Ovary (tissue), 9 donors: Measurements from ENCODE around the gene TRMT1. TPM values are rescaled to one million over a fixed set of nuclear protein-coding genes. Genes with fewer than 3 reads are reported as not detected.

ENCODE experiments used
- DNase-seq, 5 donors: peaks; one replicate each; pipeline ENCODE4 v3.0.0-alpha.2; 2019 to 2020
- H3K27ac ChIP-seq, 2 donors: fragments of 200-600 bp; one replicate each; pipeline versions ENCODE4 v1.5.1 to v1.8.0; 2019 to 2022
- H3K27me3 ChIP-seq: fragments of 200-600 bp; one replicate; pipeline ENCODE4 v1.8.0; 2022
- H3K36me3 ChIP-seq: fragments of 200-600 bp; sonication (generic); one replicate; pipeline ENCODE4 v1.5.1; 2019
- H3K4me1 ChIP-seq: one replicate; pipeline ENCODE4 v1.8.1; 2013; ENCODE audit warnings: mild to moderate bottlenecking, moderate library complexity; ENCODE audit not compliant: insufficient read depth
- H3K4me3 ChIP-seq: fragments of 200-600 bp; sonication (generic); one replicate; pipeline ENCODE4 v1.5.1; 2017
- H3K9me3 ChIP-seq, 2 donors: fragments of 200-600 bp in 1 of 2; sonication (generic) in 1 of 2; one replicate each; pipeline versions ENCODE4 v1.5.1 to v1.8.1; 2013 to 2019; ENCODE audit warnings: mild to moderate bottlenecking in 1 of 2, moderate library complexity in 1 of 2
- CTCF ChIP-seq, 3 donors: fragments of 450-650 bp in 2 of 3; fragments of 200-600 bp in 1 of 3; IDR thresholded peaks; one replicate each; pipeline versions ENCODE4 v1.5.1 to v1.8.0; 2016 to 2022; ENCODE audit warnings: antibody characterized with exemption in 3 of 3, mild to moderate bottlenecking in 1 of 3
- EP300 ChIP-seq: sonication (generic); formaldehyde crosslinking; IDR thresholded peaks from one replicate; pipeline ENCODE4 v1.6.1; 2017; ENCODE audit warnings: antibody characterized with exemption
- POLR2A ChIP-seq: fragments of 450-650 bp; IDR thresholded peaks from one replicate; pipeline ENCODE4 v1.6.1; 2017; ENCODE audit warnings: antibody characterized with exemption, mild to moderate bottlenecking, moderate library complexity
- WGBS, 3 donors: extraction: QIAGEN DNeasy Blood & Tissue Kit in 1 of 3; methylation state at CpG; one replicate each; pipeline versions ENCODE4 v1.1.5 to v1.1.7; 2013 to 2017; 5-methylcytosine and 5-hydroxymethylcytosine counted together
- intact Hi-C, 4 donors: fragments of 100-400 bp; cut with DNase I; formaldehyde crosslinking; loops; one replicate each; pipeline versions ENCODE4 v1.11.0 to v1.15.1; 2022 to 2023
- polyA plus RNA-seq, 2 donors: library from polyadenylated mRNA; stranded (reverse); fragments of 200-250 nt in 1 of 2; fragments of 350-450 nt in 1 of 2; fragmentation: Illumina TruSeq in 1 of 2; extraction: RNeasy Lipid Tissue Mini Kit (QIAGEN cat#74804) in 1 of 2; gene quantifications; one replicate each; pipeline ENCODE4 v1.2.3, GENCODE V29; 2013 to 2014
- total RNA-seq, 7 donors: library from RNA; depleted of rRNA in 2 of 7; stranded (reverse); fragments of >200 nt in 2 of 7; fragmentation: NEBNext Ultra II Directional in 3 of 7; extraction: Animal tissue kit (Norgen Biotek cat#: 25700) in 3 of 7; gene quantifications; one replicate each; pipeline versions ENCODE4 v1.1.0 to v1.2.4, GENCODE V29; 2016 to 2023
- donor health status: DM: no; HTN: no; CAD: no; lungs with moderate emphysema.
- donor health status: DM: no; HTN: no; CAD: no.
- donor health status: Bipolar disorder and iron deficiency.
- donor health status: DM: yes; HTN: yes; CAD: no.
- donor health status: DM: no; HTN: no; CAD: no.
- donor health status: DM: yes; HTN: yes; CAD: no.

Gene TRMT1
- total and polyA plus RNA-seq, 9 donors, result 7.6 to 54.8 (median 37.2) TPM

DNA sequence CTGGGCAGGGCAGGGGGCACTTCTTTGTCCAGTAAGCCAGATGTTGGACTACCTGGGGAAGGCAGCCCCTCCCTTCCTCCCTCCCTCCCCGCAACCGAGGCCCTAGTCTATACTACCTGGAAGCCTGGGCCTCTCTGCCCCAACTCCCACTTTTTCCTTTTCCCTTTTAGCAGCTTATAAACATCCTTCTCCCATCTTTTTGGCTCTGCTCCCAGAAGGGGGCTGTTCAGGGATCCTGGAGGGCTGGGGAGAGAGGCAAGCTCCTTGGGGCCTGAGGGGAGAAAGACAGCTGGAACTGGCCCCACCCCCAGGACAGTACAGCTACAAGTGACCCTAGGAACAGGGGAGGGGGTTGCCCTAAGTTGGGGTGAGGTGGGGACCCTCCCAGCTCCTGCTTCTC lies 58.8 kb downstream of the TRMT1 start:
- no peaks in the 10 kb centered on the region for H3K27me3 ChIP-seq
- H3K9me3 ChIP-seq, result no peaks in the 10 kb centered on the region
- no peak overlapping the region for H3K4me3 ChIP-seq
- intact Hi-C loops, result loop anchor here in 1 of 4 donors (5.0 to 10.0 kb wide), 2 partner anchors 35 to 53 kb away; no protein-coding TSS in a partner anchor
- 31 to 33% (median 33%) methylated on average over 2 of the region's 2 CpGs for WGBS, 3 donors
- H3K36me3 ChIP-seq, result no peaks in the 10 kb centered on the region
- no peak for TF ChIP-seq CTCF (IDR thresholded peaks at IDR 0.05)
- TF ChIP-seq EP300, result no peak
- no peak for TF ChIP-seq POLR2A
- no peak for DNase-seq
- H3K4me1 ChIP-seq, result peaks cover 63% of the 10 kb centered on the region
- H3K27ac ChIP-seq, result peak overlapping the region; percentile 74 to 95

DNA sequence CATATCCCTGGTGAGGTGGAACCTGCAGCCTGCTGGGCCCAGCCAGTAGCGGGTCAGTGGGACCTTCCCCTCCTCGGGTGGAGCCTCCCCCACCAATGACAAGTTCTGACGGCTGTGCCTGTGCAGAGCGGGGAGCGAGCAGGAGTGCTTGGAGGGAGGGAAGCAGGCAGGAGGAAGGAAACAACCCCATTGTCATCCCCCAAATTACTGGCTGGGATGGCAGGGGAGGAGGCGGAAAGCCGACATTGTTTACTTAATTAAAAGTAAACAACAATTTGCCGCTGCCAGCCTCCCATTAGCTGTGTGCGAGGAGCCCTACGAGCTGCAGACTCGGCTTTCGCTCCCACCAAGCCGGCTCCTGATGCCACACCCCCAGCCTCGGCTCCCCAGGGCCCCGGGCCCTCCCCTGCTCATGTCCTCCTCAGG lies 59.4 kb downstream of the TRMT1 start:
- Histone ChIP-seq H3K9me3 (no peaks in the 10 kb centered on the region), H3K4me3 (no peak overlapping the region), H3K27ac (peak overlapping the region; percentile 74 to 95), H3K36me3 (no peaks in the 10 kb centered on the region), H3K4me1 (peaks cover 67% of the 10 kb centered on the region), H3K27me3 (no peaks in the 10 kb centered on the region)
- TF ChIP-seq EP300, result no peak
- no peak for TF ChIP-seq POLR2A
- no peak for TF ChIP-seq CTCF (IDR thresholded peaks at IDR 0.05)
- intact Hi-C loops, result loop anchor here in 1 of 4 donors (5.0 to 10.0 kb wide), 2 partner anchors 35 to 52 kb away; no protein-coding TSS in a partner anchor
- WGBS, 3 donors, result 11 to 18% (median 12%) methylated on average over 15 of the region's 15 CpGs
- DNase-seq, result no peak

GRCh38 chr19:13056052-13056660 lies 60.4 kb downstream of the TRMT1 start:
- peaks cover 69% of the 10 kb centered on the region for H3K4me1 ChIP-seq
- peak overlapping the region; percentile 22 for H3K4me3 ChIP-seq
- H3K27me3 ChIP-seq, result no peaks in the 10 kb centered on the region
- no peaks in the 10 kb centered on the region for H3K36me3 ChIP-seq
- DNase-seq, result peak; percentile 68 to 73 (median 71)
- WGBS, 3 donors, result 15 to 19% (median 19%) methylated on average over 17 of the region's 17 CpGs
- intact Hi-C loops, result loop anchor here in 1 of 4 donors (5.0 to 10.0 kb wide), 2 partner anchors 34 to 51 kb away; no protein-coding TSS in a partner anchor
- TF ChIP-seq CTCF (IDR thresholded peaks at IDR 0.05), result no peak
- TF ChIP-seq EP300, result no peak
- peak; percentile 16 for TF ChIP-seq POLR2A
- H3K9me3 ChIP-seq, result no peaks in the 10 kb centered on the region
- peak overlapping the region; percentile 91 to 95 for H3K27ac ChIP-seq

DNA sequence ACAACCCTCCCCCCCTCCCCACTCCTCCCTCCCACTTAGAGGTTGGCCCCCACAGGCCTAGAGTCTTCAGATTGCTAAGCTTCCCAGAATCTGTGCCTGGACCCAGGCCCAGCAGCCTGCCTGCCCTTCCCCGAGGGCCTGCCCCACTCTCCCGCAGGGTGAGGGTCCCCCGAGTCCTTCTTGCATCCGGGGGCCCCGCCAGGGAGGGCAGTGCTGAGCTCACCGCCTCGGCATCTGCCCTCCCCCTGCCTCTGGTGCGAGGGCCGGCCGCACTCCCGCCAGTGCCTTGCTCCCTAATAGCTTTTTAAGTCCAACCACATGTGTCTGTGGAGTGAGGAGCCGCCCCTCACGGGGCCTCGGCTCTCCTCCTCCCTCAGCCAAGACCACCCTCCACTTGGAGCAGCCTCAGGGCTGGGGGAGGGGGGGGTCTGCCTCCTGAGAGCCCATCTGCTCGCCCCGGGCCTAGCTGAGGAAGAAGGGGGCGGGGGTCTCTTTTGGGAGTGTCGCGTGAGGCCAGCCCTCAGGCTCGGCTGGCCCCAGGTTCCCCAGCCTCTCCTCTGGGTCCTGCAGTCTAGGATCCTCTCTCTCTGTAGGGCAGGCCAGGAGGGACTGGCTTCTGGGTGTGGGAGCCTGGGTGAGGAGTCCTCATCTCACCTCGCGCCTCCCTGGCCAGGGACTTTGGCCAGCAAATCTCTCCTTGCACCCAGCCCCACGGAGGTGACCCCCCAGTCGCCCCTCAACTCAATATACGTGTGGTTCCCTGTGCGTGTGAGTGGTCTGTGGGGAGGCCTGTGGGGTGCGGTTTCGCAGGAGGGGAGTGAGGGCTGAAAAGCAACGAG lies 61.1 kb downstream of the TRMT1 start:
- DNase-seq, result peak; percentile 88 to 94 (median 93)
- no peaks in the 10 kb centered on the region for H3K36me3 ChIP-seq
- peak overlapping the region; percentile 22 for H3K4me3 ChIP-seq
- H3K4me1 ChIP-seq, result peaks cover 68% of the 10 kb centered on the region
- H3K27me3 ChIP-seq, result no peaks in the 10 kb centered on the region
- intact Hi-C loops, result loop anchor here in 1 of 4 donors (5.0 to 10.0 kb wide), 2 partner anchors 33 to 51 kb away; no protein-coding TSS in a partner anchor
- peak overlapping the region; percentile 91 to 95 for H3K27ac ChIP-seq
- no peaks in the 10 kb centered on the region for H3K9me3 ChIP-seq
- WGBS, 3 donors, result 7 to 12% (median 7%) methylated on average over 27 to 29 of the region's 29 CpGs
- no peak for TF ChIP-seq POLR2A
- TF ChIP-seq CTCF (IDR thresholded peaks at IDR 0.05), result peak in 1 of 3 donors; percentile 35
- peak; percentile 36 for TF ChIP-seq EP300
